Stimulated activated CD4-positive, alpha-beta T cell treated with anti-CD3 and anti-CD28 coated beads, Interleukin-1b, Interleukin-23, amount 100 ng/mL, for 4 hours (primary cell): ENCODE data around the gene BATF.

Experiments used
- DNase-seq, 2 donors: peaks; one replicate each; pipeline ENCODE4 v3.0.0-alpha.2; 2020; ENCODE audit warnings: low read depth in 2 of 2

The BATF gene

DNA sequence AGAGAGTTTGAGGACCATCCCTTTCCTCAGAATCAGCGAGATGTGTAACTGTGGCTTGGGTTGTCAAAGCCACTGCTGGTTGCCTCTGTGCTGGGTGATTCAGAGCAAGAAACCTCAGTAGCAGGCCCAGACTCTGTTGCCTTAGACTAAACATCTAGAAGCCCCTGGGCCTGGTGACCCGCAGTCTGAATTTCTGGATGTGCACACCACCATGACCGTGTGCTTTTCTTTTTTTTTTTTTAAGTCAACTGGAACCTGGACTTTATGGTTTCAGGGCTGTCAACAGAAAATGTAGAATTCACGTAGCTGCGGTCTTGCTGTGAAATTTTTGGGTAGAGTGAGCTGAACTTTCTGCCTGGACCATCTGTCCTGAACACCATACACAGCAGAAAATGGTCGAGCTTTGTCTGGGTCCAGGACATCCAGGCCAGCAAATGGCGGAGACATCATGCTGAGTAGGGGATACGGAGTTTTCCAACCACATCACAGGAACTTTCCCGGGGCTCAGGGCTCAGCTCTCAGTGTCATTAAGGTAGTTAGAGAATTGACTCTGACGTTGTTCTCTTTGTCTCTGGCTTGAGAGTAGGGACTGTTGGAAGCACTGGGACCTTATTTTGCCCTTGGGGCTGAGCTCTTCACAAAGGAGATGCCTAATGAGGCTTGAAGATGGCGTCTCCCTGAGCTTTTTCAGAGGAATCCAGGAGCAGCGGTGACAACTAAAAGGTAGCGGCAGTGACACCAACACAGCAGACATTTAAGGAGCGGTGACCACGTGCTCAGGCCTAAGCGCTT lies 23.0 kb upstream of the BATF start:
- DNase-seq: no peak

- DNase-seq: no peak
Measured at GRCh38 chr14:75501080-75501479, 21.2 kb upstream of the BATF start.

DNA sequence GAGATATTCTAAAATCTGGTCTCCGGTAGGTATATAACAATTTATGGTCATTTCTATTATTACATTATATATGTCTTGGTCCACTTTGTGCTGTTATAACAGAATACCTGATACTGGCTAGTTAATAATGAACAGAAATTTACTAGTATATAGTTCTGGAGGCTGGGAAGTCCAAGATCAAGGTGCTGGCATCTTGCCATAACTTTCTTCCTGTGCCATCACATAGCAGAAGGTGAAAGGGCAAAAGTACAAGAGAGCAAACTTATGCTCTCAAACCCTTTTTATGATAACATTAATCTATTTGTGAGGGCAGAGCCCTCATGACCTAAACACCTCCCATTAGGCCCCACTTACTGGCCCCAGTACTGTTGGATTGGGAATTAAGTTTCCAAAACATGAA lies 17.9 kb upstream of the BATF start:
- no peak for DNase-seq

DNA sequence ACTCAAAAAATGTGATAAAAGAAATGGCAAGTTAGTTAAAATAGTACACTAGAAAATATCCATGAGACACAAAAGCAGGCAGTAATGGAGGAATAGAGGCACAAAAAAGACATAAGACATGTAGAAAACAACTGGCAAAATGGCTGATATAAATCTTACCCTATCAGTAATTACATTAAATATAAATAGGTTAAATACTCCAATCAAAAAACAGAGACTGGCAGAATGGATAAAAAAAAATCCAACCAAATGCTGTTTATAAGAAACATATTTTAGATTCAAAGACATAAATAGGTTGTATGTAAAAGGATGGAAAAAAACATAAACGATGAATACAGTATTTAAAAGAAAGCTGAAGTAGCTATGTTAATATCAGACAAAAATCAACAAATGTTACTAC lies 15.3 kb upstream of the BATF start:
- no peak for DNase-seq

- no peak for DNase-seq
Measured at GRCh38 chr14:75510547-75510946, 11.7 kb upstream of the BATF start.

GRCh38 chr14:75511201-75511600 lies 11.1 kb upstream of the BATF start:
- no peak for DNase-seq

GRCh38 chr14:75513911-75514672 lies 8.2 kb upstream of the BATF start:
- no peak for DNase-seq

DNA sequence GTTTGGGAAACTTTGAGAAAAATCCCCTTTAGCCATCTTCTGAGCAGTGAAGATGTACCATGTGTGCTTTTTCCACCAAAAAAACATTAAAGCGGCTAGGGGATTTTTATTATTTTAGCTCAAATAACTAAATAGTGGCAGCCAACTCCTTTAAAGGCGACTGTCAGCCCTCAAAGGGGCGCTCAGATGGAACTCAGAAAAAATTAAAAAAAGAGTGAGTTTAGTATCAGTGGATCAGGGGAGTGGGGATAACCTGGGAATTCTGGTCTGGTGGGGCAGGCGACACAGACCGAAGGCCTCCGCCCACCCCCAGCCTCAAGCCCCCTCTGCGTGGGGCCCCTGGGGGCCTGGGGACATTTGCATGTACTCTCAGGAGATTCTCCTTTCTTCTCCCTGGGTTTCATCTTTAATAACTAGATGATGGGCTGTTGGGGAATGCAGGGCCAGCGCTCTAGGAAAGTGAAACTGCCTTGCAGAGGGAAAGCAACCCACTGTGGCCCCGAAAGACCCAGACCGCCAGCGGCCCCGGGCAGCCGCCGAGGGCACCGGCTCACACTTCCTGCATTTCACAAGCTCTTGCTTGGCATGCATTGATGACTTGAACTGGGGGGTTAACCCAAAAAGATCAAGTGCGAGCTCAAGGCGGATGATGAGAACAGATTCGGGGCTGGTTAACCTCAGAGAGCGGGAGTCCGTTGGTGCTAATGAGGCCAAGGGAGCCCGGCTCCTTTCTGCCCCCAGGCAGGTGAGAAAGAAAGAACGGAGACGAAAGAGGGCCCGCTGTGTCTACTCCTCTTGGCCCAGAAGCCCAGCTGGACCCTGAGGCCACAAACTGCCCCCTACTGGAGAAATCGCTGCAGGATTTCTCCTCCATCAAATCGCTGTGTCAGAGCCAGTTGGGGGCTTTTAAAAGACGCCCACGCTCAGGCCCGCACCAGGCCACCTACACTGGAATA lies 7.3 kb upstream of the BATF start:
- no peak for DNase-seq

DNA sequence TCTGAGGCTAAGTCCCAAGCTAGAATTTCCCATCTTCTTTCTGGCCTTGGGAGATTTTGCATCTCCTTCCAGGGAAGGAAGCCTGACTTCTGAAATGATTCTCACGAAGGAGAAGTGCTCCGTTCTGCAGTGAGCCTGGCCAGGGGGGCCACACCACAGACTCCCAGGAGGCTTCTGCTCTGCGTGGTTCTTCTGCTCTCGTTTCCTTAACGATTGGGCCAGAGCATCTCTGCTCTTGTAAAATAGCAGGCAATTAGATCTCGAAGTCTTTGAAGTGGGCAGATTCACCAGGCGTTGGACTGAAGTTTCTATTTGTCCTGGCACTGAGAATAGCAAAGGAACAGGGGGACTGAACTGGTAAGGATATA lies 6.7 kb upstream of the BATF start:
- no peak for DNase-seq

GRCh38 chr14:75518625-75519024 lies 3.6 kb upstream of the BATF start:
- DNase-seq: no peak

GRCh38 chr14:75519394-75519793 lies 2.9 kb upstream of the BATF start:
- no peak for DNase-seq

DNA sequence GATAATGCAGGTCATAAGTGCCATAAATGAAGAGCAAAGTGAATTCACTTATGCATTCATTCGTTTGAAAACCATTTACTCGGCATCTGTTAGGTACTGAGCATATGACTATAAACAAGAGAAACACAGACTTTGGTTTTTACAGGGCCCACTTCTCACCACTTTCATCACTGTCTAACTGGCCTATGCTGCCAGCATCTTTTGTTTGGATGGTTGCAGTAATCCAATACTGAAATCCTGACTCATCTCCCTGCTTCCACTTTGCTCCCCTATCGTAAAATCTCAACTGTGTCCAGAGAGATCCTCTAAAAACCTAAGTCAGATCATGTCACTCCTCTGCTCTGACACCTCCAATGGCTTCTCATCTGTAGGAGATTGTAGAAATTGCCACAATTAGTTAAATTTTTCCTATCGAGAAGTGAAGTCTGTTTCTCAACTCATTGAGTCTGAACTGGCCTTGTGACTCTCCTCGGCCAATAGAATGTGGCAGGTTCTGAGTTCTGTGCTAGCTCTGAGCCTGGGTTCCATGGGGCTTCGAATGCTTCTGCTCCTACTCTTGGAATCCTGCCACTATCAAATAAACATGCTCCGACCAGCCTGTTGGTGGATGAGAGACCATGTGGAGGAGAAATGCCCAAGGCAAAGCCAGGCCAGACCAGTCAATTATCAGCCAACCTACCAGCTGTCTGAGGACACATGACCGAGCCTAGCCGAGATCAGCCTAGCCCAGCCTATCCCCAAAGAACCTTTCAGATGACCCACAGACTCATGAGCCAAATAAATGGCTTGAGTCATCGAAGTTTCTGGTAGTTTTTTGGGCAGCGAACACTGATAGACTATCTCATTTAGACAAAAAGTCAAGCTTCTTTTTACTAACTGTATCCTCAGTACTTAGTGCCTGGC lies 2.2 kb upstream of the BATF start:
- no peak for DNase-seq

GRCh38 chr14:75520852-75521251 lies 1.4 kb upstream of the BATF start:
- no peak for DNase-seq

DNA sequence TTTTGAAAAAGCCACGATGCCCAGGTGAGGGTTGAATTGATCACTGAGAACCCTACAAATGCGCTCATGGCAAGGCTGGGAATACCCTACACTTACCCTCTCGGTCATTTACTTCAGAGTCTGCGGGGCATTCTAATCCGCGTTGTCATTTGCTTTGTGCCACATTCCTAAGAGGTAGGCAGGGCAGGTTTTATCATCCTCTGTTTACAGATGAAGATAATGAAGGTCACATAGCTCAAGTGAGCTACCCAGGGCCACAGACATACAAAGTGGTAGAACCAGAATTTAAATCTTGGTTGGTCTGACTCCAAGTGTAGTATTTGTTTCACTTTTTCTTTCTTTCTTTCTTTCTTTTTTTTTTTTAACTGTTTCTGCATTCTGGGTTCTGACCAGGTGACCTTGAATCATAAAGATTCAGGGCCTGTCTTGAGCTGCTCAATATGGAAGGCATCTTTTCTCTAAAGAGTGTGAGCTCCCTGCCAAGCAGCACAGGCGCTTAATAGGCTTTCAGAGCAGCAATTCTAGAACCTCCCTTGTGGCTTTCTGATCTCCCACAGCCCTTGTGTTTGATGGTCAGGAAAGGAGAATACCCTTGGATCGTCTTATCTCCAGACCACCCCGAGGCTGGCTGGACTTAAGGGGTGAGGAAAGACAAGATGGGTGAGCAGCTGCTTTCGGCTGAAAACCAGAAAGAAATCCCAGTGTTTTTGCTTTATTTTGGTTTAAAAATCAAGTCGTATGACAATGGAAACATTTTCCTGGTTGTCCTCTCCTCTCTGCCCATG lies 662 bp upstream of the BATF start:
- DNase-seq: no peak

DNA sequence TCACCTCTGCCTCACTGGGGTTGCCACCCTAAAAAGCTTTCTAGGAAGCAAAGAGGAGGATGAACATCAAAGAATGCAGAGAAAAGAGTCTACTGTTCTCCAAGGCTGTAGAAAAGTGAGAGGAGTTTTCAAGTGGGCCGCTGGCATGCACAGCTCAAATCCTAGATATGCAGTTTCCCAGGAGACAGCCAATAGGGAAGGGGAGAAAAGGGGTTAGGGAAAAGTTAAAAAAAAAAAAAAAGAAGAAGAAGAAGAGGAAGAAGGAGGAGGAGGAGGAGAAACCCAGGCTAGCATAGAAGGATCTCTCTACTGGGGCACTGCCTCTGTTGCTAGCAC lies 682 bp downstream of the BATF start:
- no peak for DNase-seq

DNA sequence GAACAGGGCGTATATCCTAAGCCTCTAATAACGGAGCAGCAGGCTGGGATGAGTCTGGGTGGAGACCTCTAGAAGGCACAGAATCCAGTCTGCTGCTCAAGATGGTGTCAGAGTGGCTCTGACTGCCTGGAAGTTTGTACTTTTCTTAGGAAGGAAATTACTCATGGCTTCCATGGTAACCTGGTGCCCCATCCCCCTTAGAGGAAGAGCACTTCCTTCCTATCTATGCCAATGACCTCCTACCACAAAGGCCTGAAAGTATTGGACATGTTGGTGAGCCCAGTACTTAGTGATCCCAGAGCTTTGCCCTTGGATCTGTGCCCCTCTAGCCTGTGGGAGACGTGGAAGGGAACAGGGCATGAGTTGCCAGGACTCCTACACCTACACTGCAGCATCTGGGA lies 1.5 kb downstream of the BATF start:
- DNase-seq: no peak

DNA sequence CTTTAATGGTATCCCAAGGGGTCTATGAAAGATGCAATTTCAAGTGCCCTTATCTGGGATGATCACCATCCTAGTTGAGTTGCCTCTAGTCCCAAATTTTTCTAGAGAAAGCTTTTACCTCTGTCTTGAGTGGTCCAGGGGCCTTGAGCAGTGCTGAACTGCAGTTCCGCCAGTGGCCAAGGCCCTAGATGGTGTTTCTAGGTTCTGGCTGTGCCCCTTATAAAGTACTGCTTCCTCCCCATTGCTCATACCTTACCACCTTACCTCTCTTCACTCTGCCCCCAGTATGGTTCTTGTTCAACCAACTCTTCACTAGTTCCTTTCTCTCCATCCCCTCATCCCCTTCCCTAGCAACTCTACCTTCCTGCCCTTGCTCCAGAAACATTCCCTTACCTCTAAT lies 3.7 kb downstream of the BATF start:
- no peak for DNase-seq

DNA sequence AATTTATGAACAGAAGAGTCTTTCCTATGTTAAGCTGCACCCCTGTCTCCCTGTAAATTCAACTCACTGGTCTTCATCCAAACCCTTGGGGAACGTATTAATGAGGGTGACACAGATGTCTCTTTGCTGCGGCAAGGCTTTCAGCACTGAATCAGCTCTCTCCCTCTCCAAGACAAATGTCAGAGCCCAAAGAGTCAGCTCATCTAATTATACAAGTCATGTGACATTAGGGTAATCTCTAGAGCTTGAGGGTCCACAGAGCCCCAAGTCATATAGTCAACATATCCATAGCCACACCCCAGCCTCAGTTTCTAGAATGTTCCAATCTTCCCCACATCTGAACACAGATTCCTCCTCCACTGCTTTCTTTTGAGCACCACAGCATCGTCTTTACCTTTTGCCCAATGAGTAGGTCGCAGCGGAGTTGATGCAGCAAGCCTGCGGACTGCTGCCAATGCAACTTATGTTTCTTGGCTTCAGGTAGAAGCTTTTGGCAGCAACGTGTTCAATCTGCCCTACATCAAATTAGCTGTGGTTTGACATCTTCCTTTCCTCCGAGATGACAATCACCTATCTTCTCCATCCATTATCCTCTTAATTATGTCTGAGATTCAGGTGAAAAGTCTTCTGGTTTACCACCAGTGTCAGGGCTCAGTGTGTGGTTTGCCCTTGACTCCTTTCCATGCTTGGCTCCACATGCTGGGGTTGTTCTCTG lies 5.3 kb downstream of the BATF start:
- DNase-seq: no peak

- DNase-seq: no peak
Measured at GRCh38 chr14:75531256-75531655, 9.0 kb downstream of the BATF start.
